Mucosa of descending colon (tissue), 3 donors: ENCODE results near the gene UTS2B. TPM values are rescaled to one million over a fixed set of nuclear protein-coding genes. Genes with fewer than 3 reads are reported as not detected.

Experiments
- ATAC-seq: fragments of 200-7000 bp; cut with Tn5 transposase; one replicate; pipeline ENCODE4 v1.9.1; 2020; ENCODE audit warnings: mild to moderate bottlenecking, moderate library complexity
- DNase-seq, 3 donors: peaks; one replicate each; pipeline ENCODE4 v3.0.0-alpha.2; 2020
- H3K36me3 ChIP-seq: fragments of 200-600 bp; one replicate; pipeline ENCODE4 v1.8.0; 2021; ENCODE audit warnings: low read depth, mild to moderate bottlenecking
- H3K4me1 ChIP-seq: fragments of 200-600 bp; one replicate; pipeline ENCODE4 v1.8.0; 2021; ENCODE audit warnings: low read depth, mild to moderate bottlenecking
- H3K4me3 ChIP-seq: fragments of 200-600 bp; one replicate; pipeline ENCODE4 v1.8.0; 2021; ENCODE audit warnings: mild to moderate bottlenecking
- H3K9me3 ChIP-seq: fragments of 200-600 bp; one replicate; pipeline ENCODE4 v1.8.0; 2021; ENCODE audit warnings: mild to moderate bottlenecking
- CTCF ChIP-seq: fragments of 200-600 bp; IDR thresholded peaks from one replicate; pipeline ENCODE4 v1.8.0; 2022; ENCODE audit warnings: antibody characterized with exemption, mild to moderate bottlenecking
- intact Hi-C, 2 donors: fragments of 100-400 bp; cut with DNase I in 1 of 2; cut with micrococcal nuclease in 1 of 2; formaldehyde crosslinking; loops; one replicate each; pipeline versions ENCODE4 v1.11.0 to v1.11.1; 2022; cut with DNase I, micrococcal nuclease
- total RNA-seq, 3 donors: library from RNA; stranded (reverse); fragmentation: NEBNext Ultra II Directional in 2 of 3; extraction: Animal tissue kit (Norgen Biotek cat#: 25700) in 2 of 3; gene quantifications; one replicate each; pipeline versions ENCODE4 v1.2.1 to v1.2.4, GENCODE V29; 2021 to 2023
- donor health status: DM: no; HTN: no; CAD: no; lungs with moderate emphysema.
- donor health status: DM: no; HTN: no; CAD: no.
- donor health status: DM: no; HTN: yes; CAD: no.

The UTS2B gene
- total RNA-seq, 3 donors from 2014 or later = 0.47 TPM; not detected in 2

GRCh38 chr3:191235331-191236314 lies 94.7 kb downstream of the UTS2B start:
- Histone ChIP-seq H3K36me3 (no peaks in the 10 kb centered on the region), H3K9me3 (no peaks in the 10 kb centered on the region), H3K4me3 (no peak overlapping the region), H3K4me1 (no peaks in the 10 kb centered on the region)
- ATAC-seq (peak; percentile 26), DNase-seq (no peak)
- TF ChIP-seq CTCF = no peak
- intact Hi-C loops = no loop called here

- TF ChIP-seq CTCF = no peak
- intact Hi-C loops = no loop called here
- ATAC-seq (no peak), DNase-seq (no peak)
- Histone ChIP-seq H3K4me3 (no peak overlapping the region), H3K9me3 (no peaks in the 10 kb centered on the region), H3K4me1 (no peaks in the 10 kb centered on the region), H3K36me3 (no peaks in the 10 kb centered on the region)
Observed at GRCh38 chr3:191234216-191234615, 96.1 kb downstream of the UTS2B start.

GRCh38 chr3:191227541-191227940 lies 102.8 kb downstream of the UTS2B start:
- TF ChIP-seq CTCF = no peak
- Histone ChIP-seq H3K4me3 (no peak overlapping the region), H3K36me3 (no peaks in the 10 kb centered on the region), H3K9me3 (no peaks in the 10 kb centered on the region), H3K4me1 (no peaks in the 10 kb centered on the region)
- DNase-seq (no peak), ATAC-seq (no peak)
- intact Hi-C loops = no loop called here

- Histone ChIP-seq H3K9me3 (no peaks in the 10 kb centered on the region), H3K4me3 (no peak overlapping the region), H3K4me1 (no peaks in the 10 kb centered on the region), H3K36me3 (no peaks in the 10 kb centered on the region)
- no peak for TF ChIP-seq CTCF
- DNase-seq = no peak
- ATAC-seq = no peak
- intact Hi-C loops = no loop called here
Observed at GRCh38 chr3:191221638-191222037, 108.7 kb downstream of the UTS2B start.

GRCh38 chr3:191220908-191221307 lies 109.4 kb downstream of the UTS2B start:
- intact Hi-C loops = no loop called here
- Histone ChIP-seq H3K9me3 (no peaks in the 10 kb centered on the region), H3K4me1 (no peaks in the 10 kb centered on the region), H3K4me3 (no peak overlapping the region), H3K36me3 (no peaks in the 10 kb centered on the region)
- no peak for TF ChIP-seq CTCF
- no peak for DNase-seq
- ATAC-seq = no peak
